Skeletal muscle satellite cell (primary cell): ENCODE results near the gene PALLD.

Experiments
- H3K27me3 ChIP-seq: 2 replicates; pipeline ENCODE4 v1.7.0; 2013; ENCODE audit warnings: low read length; ENCODE audit not compliant: control insufficient read depth, insufficient read depth
- H3K36me3 ChIP-seq: 2 replicates; pipeline ENCODE4 v1.7.0; 2013; ENCODE audit warnings: mild to moderate bottlenecking, control low read depth, low read length; ENCODE audit not compliant: insufficient read depth
- H3K4me1 ChIP-seq: 2 replicates; pipeline ENCODE4 v1.7.0; 2013; ENCODE audit warnings: low read length; ENCODE audit not compliant: control insufficient read depth, insufficient read depth
- H3K4me2 ChIP-seq: 2 replicates; pipeline ENCODE4 v1.7.0; 2013; ENCODE audit warnings: mild to moderate bottlenecking, low read length
- H3K4me3 ChIP-seq: 2 replicates; pipeline ENCODE4 v1.7.0; 2013; ENCODE audit warnings: low read length
- H3K9ac ChIP-seq: 2 replicates; pipeline ENCODE4 v1.7.0; 2013; ENCODE audit warnings: mild to moderate bottlenecking, low read depth, low read length, moderate library complexity
- H3K9me3 ChIP-seq: replicated peaks from 2 replicates; pipeline ENCODE4 v1.7.0; 2013; ENCODE audit warnings: mild to moderate bottlenecking, control low read depth, low read length

Gene PALLD

GRCh38 chr4:168541266-168541953 is 44.6 kb downstream of the PALLD start:
- H3K9ac ChIP-seq: peak overlapping the region; percentile 77
- peak overlapping the region; percentile 43 for H3K4me3 ChIP-seq
- no peaks in the 10 kb centered on the region for H3K27me3 ChIP-seq
- H3K36me3 ChIP-seq: no peaks in the 10 kb centered on the region
- peak overlapping the region; percentile 66 for H3K4me2 ChIP-seq
- H3K9me3 ChIP-seq: no peaks in the 10 kb centered on the region
- H3K4me1 ChIP-seq: peaks cover 27% of the 10 kb centered on the region

GRCh38 chr4:168549143-168549542 is 52.3 kb downstream of the PALLD start:
- Histone ChIP-seq H3K36me3 (no peaks in the 10 kb centered on the region), H3K4me2 (no peak overlapping the region), H3K4me3 (no peak overlapping the region), H3K9me3 (no peaks in the 10 kb centered on the region), H3K9ac (peak overlapping the region; percentile 82), H3K27me3 (no peaks in the 10 kb centered on the region), H3K4me1 (peaks cover 42% of the 10 kb centered on the region)

GRCh38 chr4:168550064-168550766 is 53.4 kb downstream of the PALLD start:
- Histone ChIP-seq H3K4me2 (peak overlapping the region; percentile 64), H3K27me3 (no peaks in the 10 kb centered on the region), H3K9ac (peak overlapping the region; percentile 82), H3K4me3 (peak overlapping the region; percentile 27), H3K36me3 (no peaks in the 10 kb centered on the region), H3K4me1 (peaks cover 42% of the 10 kb centered on the region), H3K9me3 (no peaks in the 10 kb centered on the region)

- Histone ChIP-seq H3K9me3 (no peaks in the 10 kb centered on the region), H3K36me3 (no peaks in the 10 kb centered on the region), H3K4me1 (peaks cover 42% of the 10 kb centered on the region), H3K4me2 (peak overlapping the region; percentile 64), H3K9ac (peak overlapping the region; percentile 82), H3K4me3 (no peak overlapping the region), H3K27me3 (no peaks in the 10 kb centered on the region)
Observed at GRCh38 chr4:168551211-168551610, 54.4 kb downstream of the PALLD start.

- Histone ChIP-seq H3K36me3 (no peaks in the 10 kb centered on the region), H3K4me1 (peaks cover 46% of the 10 kb centered on the region), H3K4me2 (peak overlapping the region; percentile 14), H3K27me3 (no peaks in the 10 kb centered on the region), H3K9me3 (no peaks in the 10 kb centered on the region), H3K9ac (peak overlapping the region; percentile 82), H3K4me3 (no peak overlapping the region)
Observed at GRCh38 chr4:168551945-168552695, 55.3 kb downstream of the PALLD start.

GRCh38 chr4:168553714-168554370 is 57.0 kb downstream of the PALLD start:
- no peak overlapping the region for H3K4me2 ChIP-seq
- no peak overlapping the region for H3K4me3 ChIP-seq
- H3K4me1 ChIP-seq: peaks cover 53% of the 10 kb centered on the region
- no peak overlapping the region for H3K9ac ChIP-seq
- no peaks in the 10 kb centered on the region for H3K9me3 ChIP-seq
- H3K36me3 ChIP-seq: no peaks in the 10 kb centered on the region
- H3K27me3 ChIP-seq: no peaks in the 10 kb centered on the region

- Histone ChIP-seq H3K9ac (no peak overlapping the region), H3K4me2 (no peak overlapping the region), H3K27me3 (no peaks in the 10 kb centered on the region), H3K36me3 (no peaks in the 10 kb centered on the region), H3K4me1 (peaks cover 52% of the 10 kb centered on the region), H3K4me3 (no peak overlapping the region), H3K9me3 (no peaks in the 10 kb centered on the region)
Observed at GRCh38 chr4:168555437-168555836, 58.6 kb downstream of the PALLD start.

GRCh38 chr4:168557658-168558057 is 60.8 kb downstream of the PALLD start:
- no peaks in the 10 kb centered on the region for H3K9me3 ChIP-seq
- no peak overlapping the region for H3K9ac ChIP-seq
- no peak overlapping the region for H3K4me3 ChIP-seq
- peaks cover 54% of the 10 kb centered on the region for H3K4me1 ChIP-seq
- H3K4me2 ChIP-seq: no peak overlapping the region
- no peaks in the 10 kb centered on the region for H3K27me3 ChIP-seq
- no peaks in the 10 kb centered on the region for H3K36me3 ChIP-seq

- H3K9ac ChIP-seq: peak overlapping the region; percentile 25
- peaks cover 56% of the 10 kb centered on the region for H3K4me1 ChIP-seq
- no peaks in the 10 kb centered on the region for H3K9me3 ChIP-seq
- no peak overlapping the region for H3K4me3 ChIP-seq
- H3K36me3 ChIP-seq: no peaks in the 10 kb centered on the region
- H3K27me3 ChIP-seq: no peaks in the 10 kb centered on the region
- H3K4me2 ChIP-seq: no peak overlapping the region
Observed at GRCh38 chr4:168558599-168558998, 61.7 kb downstream of the PALLD start.

- H3K36me3 ChIP-seq: no peaks in the 10 kb centered on the region
- H3K27me3 ChIP-seq: no peaks in the 10 kb centered on the region
- H3K4me3 ChIP-seq: no peak overlapping the region
- no peaks in the 10 kb centered on the region for H3K9me3 ChIP-seq
- peaks cover 56% of the 10 kb centered on the region for H3K4me1 ChIP-seq
- H3K4me2 ChIP-seq: peak overlapping the region; percentile 24
- H3K9ac ChIP-seq: peak overlapping the region; percentile 26
Observed at GRCh38 chr4:168560184-168561180, 63.6 kb downstream of the PALLD start.
